ENCODE measurements around the gene SLC5A6.

The SLC5A6 gene

GRCh38 chr2:27236136-27236535 lies 24.1 kb upstream of the SLC5A6 start:
- no peak for DNase-seq

- no peak for DNase-seq
These were observed 21.3 kb upstream of the SLC5A6 start for GRCh38 chr2:27233341-27233740.

- no peak for DNase-seq
These were observed 19.9 kb upstream of the SLC5A6 start for GRCh38 chr2:27231921-27232320.

- DNase-seq = no peak
These were observed 15.4 kb upstream of the SLC5A6 start for GRCh38 chr2:27227501-27227900.

- DNase-seq = no peak
These were observed 13.5 kb upstream of the SLC5A6 start for GRCh38 chr2:27225526-27225925.

- DNase-seq = no peak
These were observed 11.3 kb upstream of the SLC5A6 start for GRCh38 chr2:27223416-27223815.

GRCh38 chr2:27222407-27222806 lies 10.3 kb upstream of the SLC5A6 start:
- no peak for DNase-seq

GRCh38 chr2:27221166-27221565 lies 9.1 kb upstream of the SLC5A6 start:
- DNase-seq = no peak

GRCh38 chr2:27220091-27220490 lies 8.0 kb upstream of the SLC5A6 start:
- DNase-seq = no peak

- no peak for DNase-seq
These were observed 7.0 kb upstream of the SLC5A6 start for GRCh38 chr2:27219091-27219490.

GRCh38 chr2:27218614-27219013 lies 6.5 kb upstream of the SLC5A6 start:
- no peak for DNase-seq

GRCh38 chr2:27217173-27218121 lies 5.4 kb upstream of the SLC5A6 start, which contains the start of gene CAD:
Gene CAD, plus strand, starts transcription at chr2:27217369. Its CDS starts 183 bp downstream, at chr2:27217552.
- DNase-seq = peak; percentile 87 to 89

- no peak for DNase-seq
These were observed 4.5 kb upstream of the SLC5A6 start for GRCh38 chr2:27216416-27217137.

GRCh38 chr2:27214941-27215340 lies 2.9 kb upstream of the SLC5A6 start:
- no peak for DNase-seq

GRCh38 chr2:27212626-27213471 lies 781 bp upstream of the SLC5A6 start:
- no peak for DNase-seq

GRCh38 chr2:27211241-27211942 lies 676 bp downstream of the SLC5A6 start:
- DNase-seq = no peak

- DNase-seq = no peak
These were observed 2.3 kb downstream of the SLC5A6 start for GRCh38 chr2:27209621-27210401.

GRCh38 chr2:27208486-27209050 lies 3.5 kb downstream of the SLC5A6 start:
- no peak for DNase-seq

GRCh38 chr2:27206346-27206745 lies 5.7 kb downstream of the SLC5A6 start:
- no peak for DNase-seq

- DNase-seq = no peak
These were observed 6.9 kb downstream of the SLC5A6 start for GRCh38 chr2:27205206-27205605.

GRCh38 chr2:27204566-27204965 lies 7.5 kb downstream of the SLC5A6 start:
- DNase-seq = no peak

Data from stimulated activated CD4-positive, alpha-beta T cell treated with anti-CD3 and anti-CD28 coated beads, Interleukin-2, amount 100 ng/mL, for 48 hours (primary cell).